CD14-positive monocyte (primary cell): ENCODE results near the gene DNAJC9. TPM values are rescaled to one million over a fixed set of nuclear protein-coding genes. Genes with fewer than 3 reads are reported as not detected.
A peak's percentile ranks its signal among the peaks of the same experiment; 100 is the strongest.

Experiments used
- DNase-seq, 3 donors: peaks; one replicate each; pipeline ENCODE4 v3.0.0-alpha.2; 2011 to 2022
- H2AFZ ChIP-seq: 2 replicates; pipeline ENCODE4 v1.6.0; 2012; ENCODE audit warnings: mild to moderate bottlenecking, low read depth, low read length, inconsistent platforms; ENCODE audit not compliant: insufficient read depth, poor library complexity, severe bottlenecking
- H3K27ac ChIP-seq, 2 donors: 1 replicate in 1 of 2; 2 replicates in 1 of 2; pipeline ENCODE4 v1.5.1; 2012 to 2013; ENCODE audit warnings: low read length in 2 of 2, control low read depth in 1 of 2, inconsistent platforms in 1 of 2, low read depth in 1 of 2, mild to moderate bottlenecking in 1 of 2
- H3K27me3 ChIP-seq, 2 donors: one replicate each; pipeline versions ENCODE4 v1.6.0 to v1.6.1; 2011 to 2013; ENCODE audit warnings: low read length in 2 of 2; ENCODE audit not compliant: control insufficient read depth in 2 of 2, insufficient read depth in 2 of 2
- H3K36me3 ChIP-seq, 2 donors: replicated peaks in 1 of 2; 1 replicate in 1 of 2; 2 replicates in 1 of 2; pipeline versions ENCODE4 v1.5.1 to v1.6.1; 2012 to 2013; ENCODE audit warnings: low read length in 2 of 2, control low read depth in 1 of 2, inconsistent platforms in 1 of 2, mild to moderate bottlenecking in 1 of 2; ENCODE audit not compliant: insufficient read depth in 2 of 2, control insufficient read depth in 1 of 2
- H3K4me1 ChIP-seq, 2 donors: 1 replicate in 1 of 2; 2 replicates in 1 of 2; pipeline versions ENCODE4 v1.5.1 to v1.6.1; 2012 to 2013; ENCODE audit warnings: low read length in 2 of 2, control low read depth in 1 of 2, inconsistent platforms in 1 of 2, mild to moderate bottlenecking in 1 of 2, moderate library complexity in 1 of 2; ENCODE audit not compliant: insufficient read depth in 2 of 2, control insufficient read depth in 1 of 2
- H3K4me2 ChIP-seq: replicated peaks from 2 replicates; pipeline ENCODE3; 2012; ENCODE audit warnings: low read length, moderate library complexity, mild to moderate bottlenecking; ENCODE audit not compliant: poor library complexity, severe bottlenecking; ENCODE audit errors: extremely low read depth
- H3K4me3 ChIP-seq, 3 experiments: fragments of 200-600 bp in 1 of 3; sonication (generic) in 1 of 3; replicated peaks in 1 of 3; 1 replicate in 2 of 3; 2 replicates in 1 of 3; pipeline ENCODE4 v1.5.1; 2011 to 2013; ENCODE audit warnings: low read length in 3 of 3, mild to moderate bottlenecking in 3 of 3, control low read depth in 2 of 3, low read depth in 2 of 3, inconsistent platforms in 1 of 3, moderate library complexity in 1 of 3
- H3K79me2 ChIP-seq: 2 replicates; pipeline ENCODE4 v1.6.0; 2012; ENCODE audit warnings: mild to moderate bottlenecking, control low read depth, inconsistent platforms, low read length, moderate library complexity; ENCODE audit not compliant: insufficient read depth
- H3K9ac ChIP-seq: 2 replicates; pipeline ENCODE4 v1.6.0; 2017; ENCODE audit warnings: low read length, mild to moderate bottlenecking; ENCODE audit not compliant: insufficient read depth, poor library complexity, severe bottlenecking
- H3K9me3 ChIP-seq, 2 donors: replicated peaks in 1 of 2; 1 replicate in 1 of 2; 2 replicates in 1 of 2; pipeline versions ENCODE4 v1.5.1 to v1.6.1; 2012 to 2013; ENCODE audit warnings: low read length in 2 of 2, control low read depth in 1 of 2; ENCODE audit not compliant: control insufficient read depth in 1 of 2, insufficient read depth in 1 of 2
- H4K20me1 ChIP-seq: 2 replicates; pipeline ENCODE4 v1.6.0; 2012; ENCODE audit warnings: mild to moderate bottlenecking, low read length, control low read depth, moderate library complexity; ENCODE audit not compliant: insufficient read depth
- H3K27ac Mint-ChIP-seq, 7 donors: one replicate each; pipeline ENCODE4 v1.8.0; 2020; ENCODE audit warnings: mild to moderate bottlenecking in 7 of 7, mixed read lengths in 7 of 7, moderate library complexity in 6 of 7, inconsistent platforms in 2 of 7
- H3K27me3 Mint-ChIP-seq, 3 donors: one replicate each; pipeline ENCODE4 v1.8.0; 2021 to 2022; ENCODE audit warnings: low read depth in 3 of 3, mild to moderate bottlenecking in 3 of 3, mixed read lengths in 3 of 3, moderate library complexity in 3 of 3, inconsistent platforms in 1 of 3
- H3K36me3 Mint-ChIP-seq, 2 donors: one replicate each; pipeline ENCODE4 v1.8.0; 2020; ENCODE audit warnings: mixed read lengths in 2 of 2, inconsistent platforms in 1 of 2, mild to moderate bottlenecking in 1 of 2
- H3K4me1 Mint-ChIP-seq: one replicate; pipeline ENCODE4 v1.8.0; 2020; ENCODE audit warnings: mild to moderate bottlenecking, mixed read lengths
- H3K4me3 Mint-ChIP-seq, 2 donors: one replicate each; pipeline ENCODE4 v1.8.0; 2020; ENCODE audit warnings: mild to moderate bottlenecking in 2 of 2, mixed read lengths in 2 of 2, moderate library complexity in 1 of 2
- H3K9me3 Mint-ChIP-seq, 7 donors: one replicate each; pipeline ENCODE4 v1.8.0; 2020 to 2022; ENCODE audit warnings: mixed read lengths in 7 of 7, mild to moderate bottlenecking in 6 of 7, moderate library complexity in 6 of 7, inconsistent platforms in 2 of 7
- WGBS: methylation state at CpG from one replicate; pipeline ENCODE4 v1.1.5; 2013; ENCODE audit warnings: missing lambda C conversion rate; ENCODE audit not compliant: insufficient coverage; 5-methylcytosine and 5-hydroxymethylcytosine counted together
- intact Hi-C, 2 donors: fragments of 100-400 bp; cut with micrococcal nuclease; formaldehyde crosslinking; loops; one replicate each; pipeline versions ENCODE4 v1.15.0 to v1.15.1; 2023
- polyA plus RNA-seq, 3 donors: library from polyadenylated mRNA; depleted of rRNA in 1 of 3; unstranded in 2 of 3; stranded (reverse) in 1 of 3; fragments of 300-500 nt in 2 of 3; fragments of >200 nt in 1 of 3; fragmentation: Illumina TruSeq in 2 of 3; gene quantifications; 1 replicate in 2 of 3; 2 replicates in 1 of 3; pipeline ENCODE4 v1.2.3, GENCODE V29; 2012 to 2021
- TF ChIP-seq, protein P1 (sequence below): fragments of 200-600 bp; IDR thresholded peaks from one replicate; pipeline ENCODE4 v1.8.0; 2022; ENCODE audit warnings: antibody characterized with exemption, mild to moderate bottlenecking

The DNAJC9 gene
- polyA plus RNA-seq, 3 donors: 2.3 to 7.2 (median 2.4) TPM

DNA sequence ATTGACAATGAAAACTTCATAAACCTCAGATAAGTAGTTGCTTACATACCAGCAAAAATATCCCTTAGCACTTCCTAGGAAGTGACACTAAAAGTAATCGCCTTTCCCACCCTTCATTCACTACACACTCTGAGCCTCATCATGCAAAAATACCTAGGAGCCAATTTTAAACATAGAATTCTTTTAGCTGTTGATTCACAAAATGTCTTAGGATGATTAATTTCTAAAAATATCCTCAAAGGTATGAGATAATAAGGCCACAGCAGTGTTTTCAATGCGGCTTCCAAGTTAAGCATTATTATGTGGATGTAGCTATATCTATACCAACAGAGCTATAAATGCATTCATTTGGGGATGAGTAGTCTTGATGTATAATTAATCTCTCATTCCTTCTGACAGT is 13.2 kb downstream of the DNAJC9 start:
- no peak overlapping the region for H3K4me3 Mint-ChIP-seq
- H3K27ac Mint-ChIP-seq: no peak overlapping the region
- no peak overlapping the region for H3K9ac ChIP-seq
- H3K36me3 ChIP-seq: peaks cover 28 to 75% of the 10 kb centered on the region in 2 donors
- H3K4me2 ChIP-seq: no peak overlapping the region
- no peak overlapping the region for H2AFZ ChIP-seq
- intact Hi-C loops: no loop called here
- no peaks in the 10 kb centered on the region for H3K9me3 Mint-ChIP-seq
- WGBS: no CpG with 5 or more reads among the region's 2 CpGs
- H3K27me3 Mint-ChIP-seq: no peaks in the 10 kb centered on the region
- no peaks in the 10 kb centered on the region for H4K20me1 ChIP-seq
- H3K4me1 Mint-ChIP-seq: peaks cover 19% of the 10 kb centered on the region
- no peak for DNase-seq
- H3K4me1 ChIP-seq: peaks cover 16% of the 10 kb centered on the region in 2 donors
- H3K36me3 Mint-ChIP-seq: peaks cover 32 to 60% of the 10 kb centered on the region in 2 donors
- H3K27ac ChIP-seq: no peak overlapping the region
- no peak overlapping the region for H3K4me3 ChIP-seq
- no peaks in the 10 kb centered on the region for H3K27me3 ChIP-seq
- no peaks in the 10 kb centered on the region for H3K9me3 ChIP-seq
- H3K79me2 ChIP-seq: no peaks in the 10 kb centered on the region
- TF ChIP-seq, protein P1, sequence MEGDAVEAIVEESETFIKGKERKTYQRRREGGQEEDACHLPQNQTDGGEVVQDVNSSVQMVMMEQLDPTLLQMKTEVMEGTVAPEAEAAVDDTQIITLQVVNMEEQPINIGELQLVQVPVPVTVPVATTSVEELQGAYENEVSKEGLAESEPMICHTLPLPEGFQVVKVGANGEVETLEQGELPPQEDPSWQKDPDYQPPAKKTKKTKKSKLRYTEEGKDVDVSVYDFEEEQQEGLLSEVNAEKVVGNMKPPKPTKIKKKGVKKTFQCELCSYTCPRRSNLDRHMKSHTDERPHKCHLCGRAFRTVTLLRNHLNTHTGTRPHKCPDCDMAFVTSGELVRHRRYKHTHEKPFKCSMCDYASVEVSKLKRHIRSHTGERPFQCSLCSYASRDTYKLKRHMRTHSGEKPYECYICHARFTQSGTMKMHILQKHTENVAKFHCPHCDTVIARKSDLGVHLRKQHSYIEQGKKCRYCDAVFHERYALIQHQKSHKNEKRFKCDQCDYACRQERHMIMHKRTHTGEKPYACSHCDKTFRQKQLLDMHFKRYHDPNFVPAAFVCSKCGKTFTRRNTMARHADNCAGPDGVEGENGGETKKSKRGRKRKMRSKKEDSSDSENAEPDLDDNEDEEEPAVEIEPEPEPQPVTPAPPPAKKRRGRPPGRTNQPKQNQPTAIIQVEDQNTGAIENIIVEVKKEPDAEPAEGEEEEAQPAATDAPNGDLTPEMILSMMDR: no peak

DNA sequence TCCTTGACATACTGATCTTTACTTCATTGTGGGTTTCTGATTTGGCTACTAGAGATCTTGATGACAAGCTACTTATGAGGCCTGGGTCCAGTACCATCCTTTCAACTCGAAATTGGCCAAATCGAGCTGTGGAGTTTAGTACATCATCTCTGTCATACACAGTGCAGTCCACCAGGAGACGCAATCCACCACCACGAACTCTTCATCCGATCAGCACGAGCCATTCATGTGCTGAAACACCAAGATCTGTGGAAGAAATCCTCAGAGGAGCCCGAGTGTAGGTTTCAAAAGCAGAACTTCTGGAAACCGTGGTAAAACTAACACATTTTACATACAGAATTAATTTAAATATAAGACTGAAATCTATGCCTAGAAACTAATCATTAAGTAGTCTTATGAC is 14.2 kb downstream of the DNAJC9 start:
- H3K9me3 Mint-ChIP-seq: no peaks in the 10 kb centered on the region
- H3K4me3 Mint-ChIP-seq: no peak overlapping the region
- Histone ChIP-seq H3K9ac (no peak overlapping the region), H2AFZ (no peak overlapping the region), H3K4me1 (peaks cover 26% of the 10 kb centered on the region in 2 donors), H4K20me1 (no peaks in the 10 kb centered on the region), H3K4me2 (no peak overlapping the region), H3K27ac (no peak overlapping the region), H3K9me3 (no peaks in the 10 kb centered on the region), H3K4me3 (no peak overlapping the region), H3K27me3 (no peaks in the 10 kb centered on the region), H3K36me3 (peaks cover 26 to 66% of the 10 kb centered on the region in 2 donors), H3K79me2 (no peaks in the 10 kb centered on the region)
- no peak overlapping the region for H3K27ac Mint-ChIP-seq
- 92% methylated on average over 4 of the region's 8 CpGs for WGBS
- H3K4me1 Mint-ChIP-seq: peaks cover 29% of the 10 kb centered on the region
- H3K36me3 Mint-ChIP-seq: peaks cover 32 to 61% of the 10 kb centered on the region in 2 donors
- TF ChIP-seq, protein P1: peak; percentile 17
- no peaks in the 10 kb centered on the region for H3K27me3 Mint-ChIP-seq
- intact Hi-C loops: no loop called here
- DNase-seq: no peak
